Astrocyte (in vitro differentiated cells and primary cell): ENCODE measurements around the gene FEV. TPM values are rescaled to one million over a fixed set of nuclear protein-coding genes. Genes with fewer than 3 reads are reported as not detected.

Experiments used
- DNase-seq: peaks from one replicate; pipeline ENCODE4 v3.0.0-alpha.2; 2010; ENCODE audit warnings: low read depth
- FAIRE-seq: peaks from 2 replicates; lab custom pipeline; 2011; peaks lifted over from hg19 to GRCh38; lab: Jason Lieb, UNC
- H2AFZ ChIP-seq: 2 replicates; pipeline ENCODE4 v1.6.0; 2012; ENCODE audit warnings: low read depth, low read length, inconsistent platforms
- H3K27ac ChIP-seq: 2 replicates; pipeline ENCODE4 v1.5.1; 2011; ENCODE audit warnings: low read depth, low read length, inconsistent platforms
- H3K27me3 ChIP-seq: 2 replicates; pipeline ENCODE4 v1.6.0; 2011; ENCODE audit warnings: low read length, inconsistent platforms; ENCODE audit not compliant: insufficient read depth
- H3K36me3 ChIP-seq: 2 replicates; pipeline ENCODE4 v1.5.1; 2011; ENCODE audit warnings: low read length, inconsistent platforms; ENCODE audit not compliant: insufficient read depth
- H3K4me1 ChIP-seq: 2 replicates; pipeline ENCODE4 v1.5.1; 2011; ENCODE audit warnings: low read length, inconsistent platforms; ENCODE audit not compliant: insufficient read depth
- H3K4me2 ChIP-seq: 2 replicates; pipeline ENCODE4 v1.6.0; 2012; ENCODE audit warnings: low read length, inconsistent platforms
- H3K4me3 ChIP-seq: 2 replicates; pipeline ENCODE4 v1.5.1; 2011; ENCODE audit warnings: low read depth, mild to moderate bottlenecking, low read length, inconsistent platforms; ENCODE audit not compliant: insufficient read depth
- H3K79me2 ChIP-seq: 2 replicates; pipeline ENCODE4 v1.6.0; 2012; ENCODE audit warnings: mild to moderate bottlenecking, low read length, inconsistent platforms; ENCODE audit not compliant: insufficient read depth
- H3K9ac ChIP-seq: 2 replicates; pipeline ENCODE4 v1.6.0; 2012; ENCODE audit warnings: mild to moderate bottlenecking, low read length, inconsistent platforms
- H3K9me3 ChIP-seq: 2 replicates; pipeline ENCODE4 v1.5.1; 2012; ENCODE audit warnings: low read depth, mild to moderate bottlenecking, low read length, inconsistent platforms; ENCODE audit not compliant: insufficient read depth
- H4K20me1 ChIP-seq: 2 replicates; pipeline ENCODE4 v1.6.0; 2012; ENCODE audit warnings: low read length, inconsistent platforms; ENCODE audit not compliant: insufficient read depth
- H3K27ac Mint-ChIP-seq: one replicate; pipeline ENCODE4 v1.8.0; 2021; ENCODE audit warnings: mild to moderate bottlenecking, mixed read lengths; ENCODE audit not compliant: unreplicated experiment
- H3K27me3 Mint-ChIP-seq: one replicate; pipeline ENCODE4 v1.8.0; 2021; ENCODE audit warnings: low read depth, mixed read lengths; ENCODE audit not compliant: unreplicated experiment
- H3K36me3 Mint-ChIP-seq: one replicate; pipeline ENCODE4 v1.8.0; 2021; ENCODE audit warnings: low read depth, mixed read lengths; ENCODE audit not compliant: unreplicated experiment
- H3K4me1 Mint-ChIP-seq: one replicate; pipeline ENCODE4 v1.8.0; 2021; ENCODE audit warnings: low read depth, mixed read lengths; ENCODE audit not compliant: unreplicated experiment
- H3K4me3 Mint-ChIP-seq: one replicate; pipeline ENCODE4 v1.8.0; 2021; ENCODE audit warnings: mild to moderate bottlenecking, moderate library complexity, mixed read lengths; ENCODE audit not compliant: unreplicated experiment
- H3K9me3 Mint-ChIP-seq: one replicate; pipeline ENCODE4 v1.8.0; 2021; ENCODE audit warnings: mild to moderate bottlenecking, mixed read lengths; ENCODE audit not compliant: unreplicated experiment
- CTCF ChIP-seq: IDR thresholded peaks from 2 replicates; pipeline ENCODE4 v1.5.1; 2011; ENCODE audit warnings: low read depth, mild to moderate bottlenecking, inconsistent platforms, low read length, moderate library complexity; ENCODE audit not compliant: insufficient read depth
- EZH2 ChIP-seq: IDR thresholded peaks from 2 replicates; pipeline ENCODE4 v1.6.1; 2012; ENCODE audit warnings: mild to moderate bottlenecking, low read length, inconsistent platforms; ENCODE audit not compliant: insufficient read depth
- total RNA-seq: library from RNA; stranded (reverse); gene quantifications from 2 replicates; pipeline ENCODE4 v1.2.1, GENCODE V29; 2021

Gene FEV
- total RNA-seq, 1 donor from 2014 or later = not detected

- Histone ChIP-seq H3K27ac (no peak overlapping the region), H3K27me3 (peaks cover 8% of the 10 kb centered on the region), H2AFZ (no peak overlapping the region), H3K4me3 (no peak overlapping the region), H3K4me1 (no peaks in the 10 kb centered on the region), H3K9ac (no peak overlapping the region), H4K20me1 (no peaks in the 10 kb centered on the region), H3K79me2 (no peaks in the 10 kb centered on the region), H3K36me3 (no peaks in the 10 kb centered on the region), H3K4me2 (no peak overlapping the region), H3K9me3 (no peaks in the 10 kb centered on the region)
- no peak for DNase-seq
- H3K27ac Mint-ChIP-seq = no peak overlapping the region
- H3K9me3 Mint-ChIP-seq = no peaks in the 10 kb centered on the region
- H3K27me3 Mint-ChIP-seq = peaks cover 61% of the 10 kb centered on the region
- no peak for TF ChIP-seq CTCF
- no peak for TF ChIP-seq EZH2
- H3K36me3 Mint-ChIP-seq = no peaks in the 10 kb centered on the region
- no peaks in the 10 kb centered on the region for H3K4me1 Mint-ChIP-seq
- FAIRE-seq = no peak
- no peak overlapping the region for H3K4me3 Mint-ChIP-seq
Measured at GRCh38 chr2:219025637-219026585, 40.9 kb upstream of the FEV start.

- Mint-ChIP-seq H3K4me1 (no peaks in the 10 kb centered on the region), H3K27ac (no peak overlapping the region), H3K4me3 (no peak overlapping the region), H3K9me3 (no peaks in the 10 kb centered on the region), H3K27me3 (peaks cover 73% of the 10 kb centered on the region), H3K36me3 (no peaks in the 10 kb centered on the region)
- DNase-seq (no peak), FAIRE-seq (no peak)
- Histone ChIP-seq H3K27me3 (peaks cover 10% of the 10 kb centered on the region), H3K9ac (no peak overlapping the region), H3K27ac (no peak overlapping the region), H3K79me2 (no peaks in the 10 kb centered on the region), H4K20me1 (no peaks in the 10 kb centered on the region), H3K36me3 (no peaks in the 10 kb centered on the region), H3K9me3 (no peaks in the 10 kb centered on the region), H3K4me2 (no peak overlapping the region), H3K4me1 (no peaks in the 10 kb centered on the region), H3K4me3 (no peak overlapping the region), H2AFZ (no peak overlapping the region)
- TF ChIP-seq CTCF (no peak), EZH2 (no peak)
Measured at GRCh38 chr2:219024059-219024458, 39.1 kb upstream of the FEV start.
